ENCODE data around the gene WNT2.

The WNT2 gene

DNA sequence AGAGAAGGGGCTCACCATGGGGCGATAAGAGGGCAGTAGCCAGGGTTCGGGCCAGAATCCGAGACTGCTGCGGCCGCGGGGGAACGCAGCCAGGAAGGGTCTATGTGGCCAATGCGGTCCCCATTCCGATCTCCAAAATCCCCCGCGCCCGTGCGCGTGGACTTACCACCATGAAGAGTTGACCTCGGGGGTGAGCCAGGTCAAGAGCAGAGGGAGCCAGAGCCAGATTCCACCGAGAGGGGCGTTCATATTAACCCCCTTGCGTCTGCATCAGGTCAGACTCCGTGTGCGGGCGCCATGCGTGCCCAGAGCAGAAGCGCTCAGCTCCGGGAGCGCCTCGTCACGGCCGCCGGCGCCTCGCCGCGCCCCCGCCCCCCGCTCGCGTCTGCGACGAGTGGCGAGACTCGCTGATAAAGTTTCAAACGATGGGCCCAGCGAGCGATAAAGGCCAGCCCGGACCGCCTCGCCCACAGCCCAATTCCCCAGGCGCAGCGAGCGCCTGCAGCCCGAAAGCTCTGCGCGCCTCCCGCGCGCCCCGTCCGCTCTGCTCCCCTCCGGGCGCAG lies at the start of gene WNT2:
WNT2 (minus strand) TSS at position 318 of the 564 bp plus-strand sequence; CDS start at position 249, 69 bp downstream.
- DNase-seq (ENCODE audit: low spot score): no peak

DNA sequence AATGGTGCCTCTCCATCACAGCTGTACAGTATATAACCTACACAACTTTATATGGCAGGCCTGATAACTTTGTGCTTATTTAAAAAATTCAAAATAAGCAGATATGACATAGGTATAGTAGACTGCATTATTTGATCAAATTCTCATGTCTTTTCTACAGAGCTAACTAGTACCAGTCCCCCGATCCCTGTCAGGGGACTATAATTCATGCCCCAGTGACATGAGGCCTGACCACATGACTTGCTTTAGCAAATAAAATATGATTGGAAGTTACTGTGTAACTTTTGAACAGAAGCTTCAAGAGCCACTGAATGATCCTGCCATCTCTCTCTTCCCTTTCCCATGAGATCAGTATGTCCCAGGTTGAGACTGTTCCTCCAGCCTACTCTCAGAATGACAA lies 49.2 kb upstream of the WNT2 start:
- no peak for DNase-seq (ENCODE audit: low spot score)

DNA sequence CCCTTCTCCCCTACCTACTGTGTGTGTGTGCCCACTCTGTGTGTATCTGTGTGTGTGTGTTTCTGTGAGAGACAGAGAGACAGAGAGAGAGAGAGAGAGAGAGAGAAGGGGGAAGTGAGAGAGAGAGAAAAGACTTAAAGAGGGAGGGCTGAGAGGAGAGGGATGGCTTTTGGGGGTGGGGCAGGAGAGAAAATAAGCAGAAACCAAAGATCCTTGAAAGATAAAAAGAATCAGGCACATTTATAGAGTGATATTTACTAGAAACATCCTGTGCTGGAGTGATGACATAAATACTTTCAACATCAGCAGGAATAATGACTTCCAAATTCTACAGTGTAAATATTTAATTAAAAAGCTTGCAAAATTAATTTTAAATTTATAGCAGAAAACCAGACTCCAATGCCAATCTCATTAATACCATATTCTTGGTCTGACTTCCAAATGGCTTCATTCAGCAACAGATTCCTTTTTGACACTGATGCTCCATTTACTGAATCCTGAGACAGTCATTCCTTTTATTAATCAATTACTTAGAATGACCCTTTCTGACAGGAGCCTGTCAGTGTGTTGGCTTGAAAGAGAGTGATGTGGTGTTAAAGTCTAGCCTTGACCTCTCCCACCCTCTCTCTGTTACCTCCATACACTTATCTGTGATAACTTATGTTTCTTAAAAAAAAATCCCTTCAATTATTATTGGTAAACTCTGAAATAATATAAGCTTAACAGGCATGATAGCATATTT lies 41.7 kb upstream of the WNT2 start:
- DNase-seq (ENCODE audit: low spot score): no peak

DNA sequence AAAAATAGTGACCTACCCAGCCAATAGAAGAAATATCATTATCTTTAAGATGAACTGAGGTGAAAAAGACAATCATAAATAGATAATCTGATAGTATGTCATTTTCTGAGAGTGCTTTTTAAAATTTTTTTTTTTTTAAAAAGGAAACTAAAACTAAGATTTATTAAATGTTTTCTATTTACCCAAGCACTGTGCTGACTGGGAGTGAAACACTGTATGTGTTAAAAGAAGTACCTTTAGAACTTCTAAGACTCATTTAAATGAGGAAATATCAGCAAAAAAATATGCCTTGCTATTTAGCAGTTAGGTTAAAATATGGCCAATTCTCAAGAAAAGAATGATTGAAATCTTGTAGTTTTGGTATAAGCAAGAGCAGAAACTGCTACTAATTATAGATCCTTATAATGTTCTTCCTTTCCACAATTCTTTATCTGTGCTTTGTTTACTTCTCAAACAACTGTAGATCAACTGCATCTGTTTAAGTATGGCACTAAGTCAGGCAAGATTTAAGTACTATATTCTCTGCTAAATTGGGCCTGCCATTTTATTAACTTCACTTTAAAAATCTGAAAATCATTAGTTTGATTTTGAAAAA lies 39.5 kb upstream of the WNT2 start:
- DNase-seq (ENCODE audit: low spot score): no peak

DNA sequence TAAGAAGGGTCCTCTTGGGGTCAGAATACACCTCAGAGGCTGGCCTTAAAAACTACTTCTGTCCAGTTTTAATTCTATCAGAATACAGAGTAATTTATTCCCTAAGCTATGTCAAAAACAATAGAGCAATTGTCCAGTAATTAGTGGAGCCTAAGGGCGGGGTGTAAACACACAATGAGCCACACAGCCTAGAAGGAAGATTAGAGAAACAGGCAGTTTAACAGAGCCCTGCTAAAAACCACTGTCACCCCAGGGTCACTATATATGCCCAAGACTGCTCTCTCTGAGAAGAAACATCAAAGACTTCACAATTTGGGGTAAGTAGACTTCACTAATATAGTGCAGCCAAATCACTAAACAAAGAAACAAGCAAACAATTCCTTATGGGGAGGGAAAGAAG lies 27.2 kb upstream of the WNT2 start:
- DNase-seq (ENCODE audit: low spot score): no peak

DNA sequence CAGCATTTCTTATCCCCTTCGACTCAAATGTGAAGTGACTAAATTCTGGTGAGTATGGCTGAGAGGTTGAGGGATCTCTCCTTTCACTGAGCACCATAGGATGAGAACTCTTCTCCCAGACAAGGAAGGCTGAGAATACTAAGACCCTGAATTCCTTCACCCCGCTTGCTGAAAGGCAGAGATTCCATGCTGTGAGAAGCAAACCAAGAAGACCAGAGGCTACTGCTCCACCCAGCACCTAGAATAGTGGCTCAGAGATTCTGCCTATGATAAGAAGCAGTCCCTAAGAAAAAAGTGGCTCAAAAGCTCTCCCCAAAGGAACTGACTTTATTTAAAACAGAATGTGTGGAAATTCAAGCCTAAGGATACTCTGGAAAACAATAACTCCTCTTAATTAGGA lies 26.7 kb upstream of the WNT2 start:
- no peak for DNase-seq (ENCODE audit: low spot score)

DNA sequence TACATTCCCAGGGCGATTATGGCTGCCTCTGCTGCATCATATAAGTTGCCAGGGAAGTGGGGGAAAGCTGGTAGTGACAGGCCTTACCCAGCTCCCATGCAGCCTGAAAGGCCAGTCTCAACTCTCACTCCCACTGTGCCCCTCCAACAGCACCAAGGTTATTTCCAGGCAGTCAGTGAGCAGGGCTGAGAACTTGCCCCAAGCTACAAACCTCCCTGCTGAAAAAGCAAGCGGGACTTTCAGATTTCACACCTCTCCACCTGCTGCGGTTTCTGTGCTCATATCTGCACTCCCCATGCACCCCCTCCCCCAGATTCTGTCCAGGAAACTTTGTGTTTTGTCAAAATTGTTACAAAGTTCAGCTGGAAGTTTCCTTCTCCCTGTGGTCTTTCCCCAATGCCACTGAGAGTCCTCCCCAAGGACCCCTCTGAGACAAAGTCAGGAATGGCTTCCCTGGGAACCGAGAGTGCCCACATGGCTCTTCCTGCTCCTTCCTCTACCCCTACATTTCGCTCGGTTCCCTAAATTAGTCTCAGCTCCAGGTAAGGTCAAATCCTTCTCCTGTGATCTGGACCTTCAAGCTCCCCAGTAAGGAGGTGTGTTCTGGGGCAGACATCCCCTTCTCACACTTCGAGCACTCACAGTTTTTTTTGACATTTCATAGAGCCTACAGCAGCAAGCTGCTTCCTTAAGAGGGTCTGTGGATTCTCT lies 25.3 kb upstream of the WNT2 start:
- DNase-seq (ENCODE audit: low spot score): no peak

DNA sequence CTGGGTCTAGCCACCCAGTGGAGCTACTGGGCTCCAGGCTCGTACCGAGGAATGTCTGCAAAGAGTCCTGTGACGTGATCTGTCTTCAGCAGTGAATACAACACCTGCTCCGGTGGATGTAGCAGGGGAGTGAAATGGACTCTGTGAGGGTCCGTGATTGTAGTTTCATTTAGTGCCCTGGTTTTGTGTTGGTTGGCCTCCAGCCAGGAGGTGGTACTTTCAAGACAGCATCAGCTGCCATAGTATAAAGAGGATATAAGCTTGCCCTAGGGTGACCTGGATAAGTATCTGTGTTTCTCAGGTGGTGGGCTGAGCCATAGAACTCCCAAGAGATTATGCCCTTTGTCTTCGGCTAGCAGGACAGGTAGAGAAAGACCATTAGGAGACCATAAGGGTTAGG lies 24.6 kb upstream of the WNT2 start:
- no peak for DNase-seq (ENCODE audit: low spot score)

DNA sequence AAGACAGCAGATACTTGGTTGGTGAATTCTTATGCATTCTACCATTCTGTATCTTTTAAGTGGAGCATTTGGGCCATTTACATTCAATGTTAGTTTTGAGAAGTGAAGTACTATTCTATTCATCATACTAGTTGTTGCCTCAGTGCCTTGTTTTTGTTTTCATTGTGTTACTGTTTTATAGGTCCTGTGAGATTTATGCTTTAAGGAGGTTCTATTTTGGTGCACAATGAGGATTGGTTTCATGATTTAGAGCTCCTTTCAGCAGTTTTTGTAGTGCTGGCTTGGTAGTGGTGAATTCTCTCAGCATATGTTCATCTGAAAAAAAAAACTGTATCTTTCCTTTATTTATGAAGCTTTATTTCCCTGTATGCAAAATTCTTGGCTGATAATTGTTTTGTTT lies 23.3 kb upstream of the WNT2 start:
- no peak for DNase-seq (ENCODE audit: low spot score)

DNA sequence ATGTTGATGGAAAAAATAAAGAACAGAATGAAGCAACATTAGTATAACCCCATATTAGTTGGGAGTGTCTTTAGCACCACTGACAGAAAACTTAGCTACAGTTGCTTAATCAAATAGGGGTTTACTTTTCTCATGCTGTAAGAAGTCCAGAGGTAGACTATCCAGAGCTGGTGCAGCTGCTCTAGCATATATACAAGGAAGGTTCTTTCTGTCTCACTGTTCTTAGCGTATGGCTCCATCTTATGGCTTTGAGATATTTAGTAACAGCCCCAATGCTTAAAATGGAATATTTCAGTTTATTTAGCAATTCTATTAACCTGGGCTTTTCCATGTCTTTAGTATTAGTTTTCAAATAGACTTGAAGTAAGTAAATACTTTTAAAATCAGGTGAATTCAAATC lies 15.2 kb upstream of the WNT2 start:
- no peak for DNase-seq (ENCODE audit: low spot score)

DNA sequence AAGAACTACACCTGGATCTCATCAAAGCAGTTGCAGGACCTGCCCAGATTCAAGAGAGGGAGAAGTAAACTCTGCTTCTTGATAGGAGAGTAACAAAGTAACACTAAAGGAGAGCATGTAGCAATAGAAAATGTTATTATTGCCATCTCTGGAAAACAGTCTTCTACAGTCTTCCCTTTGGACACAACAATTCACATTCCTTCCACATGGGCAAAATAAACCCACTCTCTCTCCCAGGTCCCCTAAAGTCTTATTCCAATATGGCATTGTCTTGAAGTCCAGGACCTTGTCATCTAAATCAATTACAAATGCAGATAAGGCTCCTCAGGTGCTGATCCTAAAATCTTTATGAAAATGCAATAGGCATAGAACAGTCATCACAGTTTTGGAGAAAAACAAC lies 10.3 kb upstream of the WNT2 start:
- DNase-seq (ENCODE audit: low spot score): no peak

DNA sequence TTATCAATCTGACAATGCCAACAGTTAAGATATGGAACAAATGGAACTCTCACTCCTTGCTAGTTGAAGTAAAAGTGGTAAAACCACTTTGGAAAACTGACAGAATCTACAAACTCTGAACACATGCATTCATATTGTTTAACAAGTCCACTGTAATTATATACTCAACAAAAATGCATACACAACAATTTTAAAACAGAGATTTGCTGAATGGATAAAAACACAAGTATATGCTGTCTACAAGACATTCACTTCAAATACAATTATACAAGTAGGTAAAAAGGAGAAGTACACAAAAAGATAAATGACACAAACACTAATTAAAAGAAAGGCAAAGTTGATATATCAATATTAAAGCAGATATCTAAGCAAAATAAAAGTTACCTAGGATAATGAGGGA lies 9.2 kb upstream of the WNT2 start:
- DNase-seq (ENCODE audit: low spot score): no peak

DNA sequence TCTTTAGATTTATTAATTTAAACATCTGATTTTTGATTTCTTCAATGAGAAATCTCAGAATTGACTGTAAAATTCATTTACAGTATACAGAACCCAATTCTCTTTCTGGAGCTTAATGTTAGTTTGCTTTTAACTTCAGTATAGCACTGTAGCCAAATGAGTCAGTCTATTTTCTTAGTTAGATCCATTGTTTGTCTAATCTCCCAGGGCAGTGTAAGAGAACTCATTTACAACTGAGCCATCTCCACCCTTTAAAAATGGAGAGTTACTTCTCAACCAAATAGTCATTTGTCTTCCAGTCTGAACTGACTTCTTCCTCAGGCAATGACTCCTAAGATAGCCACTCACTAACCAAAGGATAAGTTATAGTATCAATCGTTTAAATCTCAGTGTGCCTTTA lies 3.0 kb upstream of the WNT2 start:
- no peak for DNase-seq (ENCODE audit: low spot score)

DNA sequence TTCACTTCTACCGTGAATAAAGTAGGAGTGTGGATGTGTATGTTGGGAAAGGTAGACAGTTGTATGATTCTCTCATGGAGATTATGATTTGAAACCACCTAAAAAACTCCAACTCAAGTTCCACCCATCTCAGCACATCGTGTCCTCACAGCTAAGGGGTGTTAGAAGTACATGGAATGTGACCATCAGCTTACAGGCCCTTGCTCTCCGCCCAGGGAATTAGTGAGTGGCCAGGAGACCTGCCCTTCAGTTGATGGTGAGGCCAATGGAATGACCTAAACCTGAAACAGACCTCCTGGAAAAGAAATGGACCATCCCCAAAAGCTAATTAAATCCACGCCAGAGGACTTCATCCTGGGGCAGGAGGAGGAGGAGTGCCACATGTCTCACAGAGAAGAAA lies 2.1 kb upstream of the WNT2 start:
- no peak for DNase-seq (ENCODE audit: low spot score)

DNA sequence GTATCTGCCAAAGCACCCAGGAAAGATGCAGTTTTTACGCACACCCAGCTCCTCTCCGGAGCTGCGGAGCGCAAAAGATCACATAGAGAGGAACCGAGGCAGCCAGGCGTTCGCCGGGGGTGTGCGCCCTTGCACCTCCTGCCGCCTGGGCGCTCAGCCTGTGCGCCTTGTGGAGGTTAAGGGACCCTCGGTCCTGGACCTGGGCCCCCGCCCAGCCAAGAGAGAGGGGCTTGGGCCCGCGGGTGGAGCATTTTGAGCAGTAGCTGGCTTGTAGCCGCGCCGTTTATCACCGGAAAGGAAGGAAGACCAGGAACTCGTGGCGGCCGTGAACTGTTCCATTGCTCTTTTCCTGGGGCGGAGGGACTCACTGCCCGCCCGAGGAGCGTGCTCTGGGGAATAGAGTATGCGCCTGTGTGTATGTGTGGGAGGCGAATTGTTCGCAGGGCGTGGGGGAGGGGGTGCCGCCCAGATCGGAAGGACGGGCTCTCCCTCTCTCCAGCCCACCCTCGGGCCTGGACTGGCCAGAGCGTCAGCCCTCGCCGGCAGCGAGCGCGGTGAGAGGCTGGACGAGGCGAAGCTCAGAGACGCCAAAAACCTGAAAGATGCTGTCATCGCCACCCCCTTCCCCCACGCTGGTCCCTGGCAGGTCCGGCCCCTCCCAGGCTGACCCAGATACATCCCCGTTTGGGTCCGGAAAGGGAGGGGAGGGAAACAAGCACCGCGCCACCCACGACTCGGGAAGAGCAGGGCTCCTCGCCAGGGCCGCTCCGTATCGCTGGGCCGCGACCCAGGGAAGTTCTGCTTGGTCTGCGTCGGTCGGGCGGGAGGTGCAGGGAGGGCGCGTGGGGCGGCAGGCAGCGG lies 1.2 kb upstream of the WNT2 start:
- no peak for DNase-seq (ENCODE audit: low spot score)

DNA sequence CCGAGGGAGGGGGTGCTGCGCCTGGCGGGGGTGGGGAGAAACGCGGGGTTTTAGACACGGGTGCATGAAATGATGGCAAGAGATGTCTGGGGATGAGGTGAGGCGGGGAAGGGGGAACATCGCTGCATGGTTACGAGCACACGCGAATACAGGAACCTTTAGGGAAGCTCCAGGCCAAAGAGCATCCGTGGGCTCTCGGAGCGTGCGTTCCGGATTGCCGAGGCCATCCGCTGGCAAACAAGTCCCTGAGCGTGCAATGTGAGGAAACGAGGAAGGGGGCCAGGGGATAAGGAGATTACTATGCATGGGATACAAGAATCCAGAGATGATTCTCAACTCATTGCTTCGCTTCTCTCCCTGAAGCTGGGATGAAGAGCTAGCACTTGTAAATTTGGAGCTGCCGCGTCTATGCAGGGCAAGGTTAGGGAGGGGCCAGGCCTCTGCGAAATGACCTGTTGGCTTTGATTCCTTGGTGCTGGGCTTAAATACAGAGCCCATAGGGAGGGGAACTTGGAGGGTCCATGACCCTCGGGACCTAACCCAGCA lies 520 bp upstream of the WNT2 start:
- no peak for DNase-seq (ENCODE audit: low spot score)

DNA sequence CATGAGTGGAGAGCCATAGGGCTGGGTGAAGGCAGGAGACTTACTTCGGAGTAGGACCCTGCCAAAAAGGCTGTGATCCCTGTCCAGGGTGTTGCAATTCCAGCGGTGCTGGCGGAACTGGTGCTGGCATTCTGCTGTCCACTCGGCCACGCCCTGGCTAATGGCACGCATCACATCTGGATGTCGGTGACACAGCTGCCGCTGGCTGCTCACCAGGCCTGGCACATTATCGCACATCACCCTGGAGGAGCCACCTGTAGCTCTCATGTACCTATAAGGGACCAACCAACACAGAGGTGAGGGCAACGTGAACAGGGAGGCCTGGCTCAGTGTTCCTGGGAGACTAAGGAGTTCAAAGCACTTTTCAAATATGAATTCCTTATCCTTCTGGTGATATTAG lies 2.3 kb downstream of the WNT2 start:
- no peak for DNase-seq (ENCODE audit: low spot score)

DNA sequence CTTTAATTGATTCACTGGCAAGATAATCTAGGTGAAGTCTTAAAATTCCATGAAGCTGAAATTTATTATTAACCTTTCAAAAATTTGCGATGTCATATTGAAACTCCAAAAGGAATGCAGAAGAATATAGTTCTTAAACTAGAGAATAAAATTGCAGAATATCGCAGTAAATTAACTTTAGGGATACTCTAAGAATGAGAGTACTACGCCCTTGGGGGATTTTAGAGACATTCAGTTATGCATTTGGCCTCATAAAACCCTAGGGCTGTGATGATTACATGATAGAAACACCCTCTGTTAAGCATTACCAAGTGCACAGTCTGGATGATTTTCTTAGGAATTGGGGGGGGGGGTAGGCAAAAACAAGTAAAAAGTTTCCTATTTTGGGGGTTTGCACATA lies 3.7 kb downstream of the WNT2 start:
- no peak for DNase-seq (ENCODE audit: low spot score)

DNA sequence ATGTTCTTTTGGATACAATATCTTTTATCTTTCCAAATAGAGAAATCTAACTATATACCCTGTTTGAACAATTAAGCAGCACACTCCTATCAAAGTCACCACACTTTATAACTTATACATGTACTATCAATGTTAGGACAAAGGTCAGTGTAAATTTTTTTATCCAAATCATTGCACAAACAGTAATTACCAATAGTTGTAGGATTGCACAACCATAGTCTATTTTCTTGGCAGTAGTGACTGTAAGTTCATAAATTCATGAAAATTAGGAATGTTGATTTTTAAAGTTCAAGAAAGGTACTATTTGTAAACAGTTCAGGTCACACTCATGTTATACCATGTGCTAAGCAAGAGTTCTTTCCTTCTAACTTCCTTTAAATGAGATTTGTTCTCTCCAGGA lies 9.3 kb downstream of the WNT2 start:
- DNase-seq (ENCODE audit: low spot score): no peak

DNA sequence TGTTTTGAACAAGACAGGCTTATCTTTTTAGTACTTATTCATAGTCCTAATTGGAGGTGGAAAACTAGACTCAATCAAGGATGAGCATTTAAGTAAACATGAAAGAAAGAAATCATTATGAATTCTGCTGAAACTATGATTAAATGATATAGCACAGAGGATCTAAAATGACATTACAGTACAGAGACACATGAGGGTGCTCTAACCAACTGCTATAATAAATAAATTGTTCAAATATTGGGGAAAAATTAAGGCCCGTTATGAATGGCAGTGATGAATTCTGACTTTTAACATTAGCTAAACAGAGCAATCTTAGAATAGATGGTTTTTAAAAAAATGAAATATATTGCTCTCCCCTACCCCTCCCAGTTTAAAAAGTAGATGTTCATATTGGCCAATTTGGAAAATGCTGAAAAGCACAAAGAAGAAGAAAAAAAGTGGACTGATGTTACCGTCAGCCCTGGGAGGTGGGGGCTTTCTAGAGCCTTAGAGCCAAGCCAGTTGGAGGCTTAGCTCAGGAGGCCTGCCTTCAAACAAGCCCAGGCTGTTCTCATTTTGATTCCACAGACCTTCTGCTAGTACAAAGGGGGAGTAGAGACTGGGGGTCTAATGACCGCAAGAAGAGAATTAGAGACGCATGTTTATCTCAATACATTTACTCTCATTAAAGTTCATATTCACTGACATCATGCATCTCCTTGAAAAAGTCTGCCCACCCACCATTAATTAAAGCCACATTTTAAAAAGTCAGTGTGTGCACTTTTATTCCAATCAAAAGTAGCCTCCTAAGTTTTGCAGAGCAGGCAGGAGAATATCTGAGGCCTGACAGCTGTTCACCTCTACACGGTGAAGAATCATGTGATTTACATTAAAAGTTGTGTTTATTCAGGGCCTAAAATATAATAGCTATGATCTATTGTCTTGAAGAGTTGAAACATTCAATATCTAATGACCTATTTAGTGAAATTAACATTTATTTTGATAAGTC lies 10.0 kb downstream of the WNT2 start:
- DNase-seq (ENCODE audit: low spot score): no peak

DNA sequence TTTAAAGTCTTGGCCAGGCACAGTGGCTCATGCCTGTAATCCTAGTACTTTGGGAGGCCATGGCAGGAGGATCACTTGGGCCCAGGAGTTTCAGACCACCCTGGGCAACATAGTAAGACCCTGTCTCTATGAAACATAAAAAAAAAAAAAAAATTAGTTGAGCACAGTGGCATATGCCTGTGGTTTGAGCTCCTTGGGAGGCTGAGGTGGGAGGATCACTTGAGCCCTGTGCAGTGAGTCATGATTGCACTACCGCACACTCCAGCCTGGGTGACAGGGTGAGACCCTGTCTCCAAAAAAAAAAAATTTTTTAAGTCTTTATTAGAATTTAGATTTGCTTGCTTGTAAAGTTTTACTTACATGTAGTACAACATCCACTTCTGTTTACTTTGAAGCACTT lies 14.0 kb downstream of the WNT2 start:
- DNase-seq (ENCODE audit: low spot score): no peak

Data from HuH-7.5 (cell line).